ENCODE data around the gene TM7SF2.

TM7SF2 gene

DNA sequence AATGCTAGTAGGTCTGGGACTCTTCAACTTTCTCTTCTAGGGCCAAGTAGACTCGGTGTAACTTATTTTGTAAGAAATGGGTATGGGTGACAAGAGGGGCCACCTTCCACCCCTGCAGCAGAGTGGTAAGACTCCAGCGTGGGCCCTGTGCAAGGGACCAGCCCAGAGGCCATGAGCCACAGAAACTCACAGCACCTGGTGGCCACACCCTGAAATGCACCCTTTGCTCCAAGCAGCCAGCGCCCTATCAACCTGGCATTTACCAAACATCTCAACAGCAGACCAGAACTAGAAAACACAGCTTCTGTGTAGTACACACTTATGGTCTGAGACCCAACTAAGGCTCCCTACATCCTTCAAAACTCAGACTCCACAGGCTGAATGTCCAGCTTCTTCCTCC lies 33.5 kb upstream of the TM7SF2 start:
- peak; percentile 32 for DNase-seq
- H3K36me3 ChIP-seq (replicated peaks), result no peaks in the 10 kb centered on the region
- TF ChIP-seq, protein P1, sequence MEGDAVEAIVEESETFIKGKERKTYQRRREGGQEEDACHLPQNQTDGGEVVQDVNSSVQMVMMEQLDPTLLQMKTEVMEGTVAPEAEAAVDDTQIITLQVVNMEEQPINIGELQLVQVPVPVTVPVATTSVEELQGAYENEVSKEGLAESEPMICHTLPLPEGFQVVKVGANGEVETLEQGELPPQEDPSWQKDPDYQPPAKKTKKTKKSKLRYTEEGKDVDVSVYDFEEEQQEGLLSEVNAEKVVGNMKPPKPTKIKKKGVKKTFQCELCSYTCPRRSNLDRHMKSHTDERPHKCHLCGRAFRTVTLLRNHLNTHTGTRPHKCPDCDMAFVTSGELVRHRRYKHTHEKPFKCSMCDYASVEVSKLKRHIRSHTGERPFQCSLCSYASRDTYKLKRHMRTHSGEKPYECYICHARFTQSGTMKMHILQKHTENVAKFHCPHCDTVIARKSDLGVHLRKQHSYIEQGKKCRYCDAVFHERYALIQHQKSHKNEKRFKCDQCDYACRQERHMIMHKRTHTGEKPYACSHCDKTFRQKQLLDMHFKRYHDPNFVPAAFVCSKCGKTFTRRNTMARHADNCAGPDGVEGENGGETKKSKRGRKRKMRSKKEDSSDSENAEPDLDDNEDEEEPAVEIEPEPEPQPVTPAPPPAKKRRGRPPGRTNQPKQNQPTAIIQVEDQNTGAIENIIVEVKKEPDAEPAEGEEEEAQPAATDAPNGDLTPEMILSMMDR (IDR thresholded peaks at IDR 0.05; ENCODE audit: low read depth, low read length, missing control alignments), result peak; percentile 75
- H3K27ac ChIP-seq, result no peak overlapping the region
- no peaks in the 10 kb centered on the region for H3K27me3 ChIP-seq (replicated peaks)
- in situ Hi-C loops (cut with HindIII; ENCODE audit: low pct_ligation_motif_present, low sequenced_read_pairs), result no loop called here
- no peak overlapping the region for H3K4me3 ChIP-seq (ENCODE audit: low read depth, low read length)

DNA sequence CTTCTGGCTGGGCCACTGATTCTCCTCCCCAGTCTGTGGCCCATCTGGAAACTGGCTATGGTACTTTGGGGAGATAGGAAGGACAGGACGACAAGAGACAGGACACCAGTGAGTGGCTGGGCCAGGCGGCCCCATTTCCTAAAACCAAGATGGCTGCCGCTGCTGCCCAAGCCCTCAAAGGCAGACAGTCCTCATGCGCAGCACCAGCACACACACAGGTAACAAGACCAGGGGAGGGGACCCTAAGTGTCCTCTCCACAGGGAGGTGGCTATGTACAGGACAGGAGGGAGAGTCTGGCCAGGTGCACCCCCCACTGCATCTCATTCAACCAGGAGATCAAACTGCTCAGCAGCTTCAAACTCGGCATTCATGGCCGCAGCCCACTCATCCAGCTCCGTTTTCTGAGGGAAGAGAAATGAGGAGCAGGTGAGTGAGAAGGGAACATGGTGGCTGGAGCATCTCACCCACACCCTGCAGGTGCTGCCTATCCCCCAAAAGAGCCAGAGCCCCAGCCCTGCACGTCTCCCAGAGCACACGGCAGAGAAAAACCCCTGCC lies 32.8 kb upstream of the TM7SF2 start:
- no peak for DNase-seq
- in situ Hi-C loops (cut with HindIII; ENCODE audit: low pct_ligation_motif_present, low sequenced_read_pairs), result no loop called here
- H3K27me3 ChIP-seq (replicated peaks), result no peaks in the 10 kb centered on the region
- TF ChIP-seq, protein P1 (IDR thresholded peaks at IDR 0.05; ENCODE audit: low read depth, low read length, missing control alignments), result no peak
- no peak overlapping the region for H3K27ac ChIP-seq
- no peak overlapping the region for H3K4me3 ChIP-seq (ENCODE audit: low read depth, low read length)
- H3K36me3 ChIP-seq (replicated peaks), result no peaks in the 10 kb centered on the region

DNA sequence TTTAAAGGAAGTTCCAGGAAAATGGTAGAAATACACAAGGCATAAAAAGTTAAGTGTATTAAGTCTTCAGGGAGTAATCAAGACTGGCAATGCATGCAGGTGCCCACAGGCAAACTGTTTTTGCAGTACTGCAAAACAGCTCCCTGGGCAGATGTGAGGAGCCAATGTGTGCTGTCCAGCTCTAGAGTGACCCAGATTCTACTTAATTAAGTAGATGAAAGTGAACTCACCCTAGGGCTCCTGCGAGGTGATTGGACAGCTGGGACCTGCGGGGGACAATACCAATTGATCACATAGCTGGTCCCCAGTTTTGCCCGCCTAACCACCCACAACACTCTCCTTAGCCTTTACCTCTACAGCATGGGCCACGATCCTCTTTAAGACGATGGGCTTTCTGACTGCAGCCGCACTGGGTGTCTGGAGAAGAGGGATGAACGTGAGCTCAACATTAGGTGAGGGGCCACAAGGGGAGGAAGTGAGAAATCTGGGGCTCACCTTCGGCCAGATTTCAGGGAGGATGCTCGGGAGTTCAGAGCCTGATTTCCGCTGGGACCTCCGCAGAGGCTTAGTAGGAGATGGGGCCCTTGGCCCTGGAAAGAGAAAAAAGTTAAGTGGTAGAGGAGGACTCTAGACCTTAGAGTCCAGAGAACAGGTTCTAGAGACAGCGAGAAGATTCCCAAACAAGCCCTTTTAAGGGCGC lies 28.4 kb upstream of the TM7SF2 start:
- TF ChIP-seq, protein P1 (IDR thresholded peaks at IDR 0.05; ENCODE audit: low read depth, low read length, missing control alignments), result no peak
- DNase-seq, result no peak
- Histone ChIP-seq H3K27me3 (replicated peaks) (no peaks in the 10 kb centered on the region), H3K36me3 (replicated peaks) (peaks cover 9% of the 10 kb centered on the region), H3K4me3 (ENCODE audit: low read depth, low read length) (peak overlapping the region; percentile 87), H3K27ac (peak overlapping the region; percentile 98)
- in situ Hi-C loops (cut with HindIII; ENCODE audit: low pct_ligation_motif_present, low sequenced_read_pairs), result no loop called here

DNA sequence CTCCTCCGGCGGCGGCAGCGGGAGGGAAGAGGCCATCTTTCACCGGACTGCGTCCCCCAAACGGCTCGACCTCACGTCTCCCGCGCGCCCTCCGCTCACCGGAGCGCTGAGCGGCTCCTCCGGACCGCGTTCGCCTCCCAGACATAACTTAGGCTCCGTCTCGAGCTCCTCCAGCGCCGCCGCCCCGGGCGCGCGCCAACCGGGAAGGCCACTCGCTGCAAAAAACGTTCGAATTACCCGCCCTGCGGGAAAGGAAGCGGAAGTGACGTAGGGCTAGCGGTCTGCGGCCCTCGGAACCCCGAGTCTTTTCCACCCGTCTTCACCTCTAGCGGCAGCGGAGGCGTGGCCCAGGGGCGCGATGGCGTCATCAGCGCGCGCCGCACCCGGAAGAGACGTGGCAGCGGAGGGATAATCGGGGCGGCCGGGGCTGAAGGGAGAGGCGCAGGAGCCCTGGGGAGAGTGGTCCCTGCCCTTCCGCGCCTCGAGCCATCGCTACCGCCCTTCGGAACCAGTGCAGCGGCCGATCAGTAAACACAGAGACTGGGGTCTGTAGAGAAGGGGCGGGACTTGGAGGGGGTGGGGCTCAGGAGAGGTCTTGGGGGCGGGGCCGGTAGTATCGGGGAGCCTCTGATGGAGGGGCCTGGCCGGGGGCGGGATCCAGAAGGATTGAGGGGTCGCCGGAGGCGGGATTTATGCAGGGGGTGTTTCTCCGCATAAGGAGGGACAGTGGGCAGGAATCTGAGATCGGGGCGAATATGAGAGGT lies 27.7 kb upstream of the TM7SF2 start, which contains the start of the genes CDCA5 and ZFPL1:
Gene CDCA5 (minus strand): TSS at position 207 of the 764 bp plus-strand sequence. CDS start 62 bp downstream, at position 145.
Gene ZFPL1 (plus strand): TSS at position 389 of the 764 bp plus-strand sequence. CDS start 477 bp downstream, outside the sequence.
- Histone ChIP-seq H3K27me3 (replicated peaks) (no peaks in the 10 kb centered on the region), H3K4me3 (ENCODE audit: low read depth, low read length) (peak within 1 kb of the TSS; percentile 87), H3K36me3 (replicated peaks) (peaks cover 14% of the 10 kb centered on the region), H3K27ac (peak within 1 kb of the TSS; percentile 98)
- in situ Hi-C loops (cut with HindIII; ENCODE audit: low pct_ligation_motif_present, low sequenced_read_pairs), result no loop called here
- peak; percentile 89 for DNase-seq
- TF ChIP-seq, protein P1 (IDR thresholded peaks at IDR 0.05; ENCODE audit: low read depth, low read length, missing control alignments), result no peak

DNA sequence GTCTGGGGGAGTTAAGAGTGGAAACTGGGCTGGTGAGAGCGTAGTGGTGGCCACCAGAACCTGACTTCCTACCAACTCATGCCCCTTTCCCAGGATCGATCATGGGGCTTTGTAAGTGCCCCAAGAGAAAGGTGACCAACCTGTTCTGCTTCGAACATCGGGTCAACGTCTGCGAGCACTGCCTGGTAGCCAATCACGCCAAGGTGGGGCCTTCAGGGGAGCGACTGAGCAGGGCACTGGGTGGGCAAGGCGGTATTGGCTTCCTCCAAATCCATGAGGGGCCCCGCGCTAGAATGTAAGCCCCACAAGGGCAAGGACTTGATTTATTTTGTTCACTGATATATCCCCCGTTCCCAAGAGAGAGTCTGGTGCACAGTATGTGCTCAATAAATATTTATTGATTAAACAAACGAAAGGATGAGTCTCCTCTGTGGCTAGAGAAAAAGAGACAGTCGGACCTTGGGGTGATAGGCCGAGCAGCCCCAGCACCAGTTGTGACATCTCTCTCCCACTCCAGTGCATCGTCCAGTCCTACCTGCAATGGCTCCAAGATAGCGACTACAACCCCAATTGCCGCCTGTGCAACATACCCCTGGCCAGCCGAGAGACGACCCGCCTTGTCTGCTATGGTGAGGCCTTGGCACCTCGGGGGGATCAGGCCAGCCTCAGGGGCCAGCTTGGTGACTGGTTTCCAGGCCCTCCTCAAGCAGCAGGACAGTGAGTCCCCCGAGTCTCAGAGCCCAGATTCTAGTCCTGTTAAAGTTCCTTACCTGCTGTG lies 26.9 kb upstream of the TM7SF2 start:
- Histone ChIP-seq H3K27me3 (replicated peaks) (no peaks in the 10 kb centered on the region), H3K27ac (peak overlapping the region; percentile 98), H3K4me3 (ENCODE audit: low read depth, low read length) (peak overlapping the region; percentile 87), H3K36me3 (replicated peaks) (peaks cover 20% of the 10 kb centered on the region)
- DNase-seq, result no peak
- TF ChIP-seq, protein P1 (IDR thresholded peaks at IDR 0.05; ENCODE audit: low read depth, low read length, missing control alignments), result no peak
- in situ Hi-C loops (cut with HindIII; ENCODE audit: low pct_ligation_motif_present, low sequenced_read_pairs), result no loop called here
